ENCODE results near the gene ANOS1. TPM values are rescaled to one million over a fixed set of nuclear protein-coding genes. Genes with fewer than 3 reads are reported as not detected.

ANOS1 gene
- total RNA-seq, 4 donors from 2014 or later: 5.0 to 27.8 (median 13.0) TPM

GRCh38 chrX:8743126-8743732 is 11.3 kb upstream of the ANOS1 start:
- intact Hi-C loops (cut with DNase I; ENCODE audit: low total_unique reads): loop anchor here (2.0 to 10.0 kb wide), 3 partner anchors 72 to 1372 kb away; no protein-coding TSS in a partner anchor
- Histone ChIP-seq H3K36me3 (no peaks in the 10 kb centered on the region), H3K27ac (no peak overlapping the region), H3K4me3 (no peak overlapping the region), H3K9me3 (no peaks in the 10 kb centered on the region), H3K27me3 (peaks cover 0 to 3% (median 0%) of the 10 kb centered on the region in 3 donors), H3K4me1 (no peaks in the 10 kb centered on the region)
- DNase-seq (peak in 1 of 2 donors; percentile 31), ATAC-seq (peak in 1 of 2 donors; percentile 36)
- in situ Hi-C loops (cut with MboI; ENCODE audit: low sequenced_read_pairs in 4 of 4): loop anchor here in 3 of 4 donors (10.0 to 25.0 kb wide), 2 partner anchors 748 to 756 kb away; no protein-coding TSS in a partner anchor
- no peak for TF ChIP-seq POLR2A (IDR thresholded peaks at IDR 0.05)
- TF ChIP-seq CTCF (IDR thresholded peaks at IDR 0.05 in 4 of 5, conservative IDR thresholded peaks at IDR 0.05 in 1 of 5): peak; percentile 19 to 73 (median 58)

GRCh38 chrX:8741981-8742380 is 10.0 kb upstream of the ANOS1 start:
- intact Hi-C loops (cut with DNase I; ENCODE audit: low total_unique reads): loop anchor here (2.0 to 10.0 kb wide), 3 partner anchors 73 to 1373 kb away; no protein-coding TSS in a partner anchor
- H3K36me3 ChIP-seq: no peaks in the 10 kb centered on the region
- H3K4me1 ChIP-seq: no peaks in the 10 kb centered on the region
- H3K9me3 ChIP-seq: no peaks in the 10 kb centered on the region
- no peak for TF ChIP-seq POLR2A (IDR thresholded peaks at IDR 0.05)
- TF ChIP-seq CTCF (IDR thresholded peaks at IDR 0.05 in 4 of 5, conservative IDR thresholded peaks at IDR 0.05 in 1 of 5): no peak
- DNase-seq (no peak), ATAC-seq (no peak)
- in situ Hi-C loops (cut with MboI; ENCODE audit: low sequenced_read_pairs in 4 of 4): loop anchor here in 3 of 4 donors (10.0 to 25.0 kb wide), 2 partner anchors 747 to 755 kb away; no protein-coding TSS in a partner anchor
- no peak overlapping the region for H3K4me3 ChIP-seq
- no peak overlapping the region for H3K27ac ChIP-seq
- H3K27me3 ChIP-seq: peaks cover 0 to 3% (median 0%) of the 10 kb centered on the region in 3 donors

- in situ Hi-C loops (cut with MboI; ENCODE audit: low sequenced_read_pairs in 4 of 4): loop anchor here in 3 of 4 donors (10.0 to 25.0 kb wide), 2 partner anchors 744 to 751 kb away; no protein-coding TSS in a partner anchor
- intact Hi-C loops (cut with DNase I; ENCODE audit: low total_unique reads): loop anchor here (5.0 kb wide), 2 partner anchors 376 to 741 kb away; no protein-coding TSS in a partner anchor
- H3K4me3 ChIP-seq: peak overlapping the region in 1 of 4 donors; percentile 34
- no peaks in the 10 kb centered on the region for H3K9me3 ChIP-seq
- no peak for TF ChIP-seq POLR2A (IDR thresholded peaks at IDR 0.05)
- TF ChIP-seq CTCF (IDR thresholded peaks at IDR 0.05 in 4 of 5, conservative IDR thresholded peaks at IDR 0.05 in 1 of 5): peak; percentile 34 to 62 (median 54)
- peak; percentile 69 to 78 for ATAC-seq
- peak in 1 of 2 donors; percentile 24 for DNase-seq
- peak overlapping the region; percentile 65 to 71 (median 68) for H3K27ac ChIP-seq
- H3K27me3 ChIP-seq: peaks cover 0 to 3% (median 0%) of the 10 kb centered on the region in 3 donors
- H3K36me3 ChIP-seq: no peaks in the 10 kb centered on the region
- no peaks in the 10 kb centered on the region for H3K4me1 ChIP-seq
Measured at GRCh38 chrX:8738588-8739189, 6.8 kb upstream of the ANOS1 start.

- peak; percentile 73 to 74 for ATAC-seq
- H3K36me3 ChIP-seq: no peaks in the 10 kb centered on the region
- in situ Hi-C loops (cut with MboI; ENCODE audit: low sequenced_read_pairs in 4 of 4): loop anchor here in 3 of 4 donors (10.0 to 25.0 kb wide), 2 partner anchors 743 to 751 kb away; no protein-coding TSS in a partner anchor
- TF ChIP-seq POLR2A (IDR thresholded peaks at IDR 0.05) (no peak), CTCF (IDR thresholded peaks at IDR 0.05 in 4 of 5, conservative IDR thresholded peaks at IDR 0.05 in 1 of 5) (no peak)
- H3K27ac ChIP-seq: peak overlapping the region; percentile 65 to 71 (median 68)
- DNase-seq: peak in 1 of 2 donors; percentile 20
- peaks cover 0 to 3% (median 0%) of the 10 kb centered on the region in 3 donors for H3K27me3 ChIP-seq
- peak overlapping the region in 3 of 4 donors; percentile 3 to 34 (median 12) for H3K4me3 ChIP-seq
- intact Hi-C loops (cut with DNase I; ENCODE audit: low total_unique reads): loop anchor here (5.0 kb wide), 2 partner anchors 376 to 741 kb away; no protein-coding TSS in a partner anchor
- H3K4me1 ChIP-seq: no peaks in the 10 kb centered on the region
- H3K9me3 ChIP-seq: no peaks in the 10 kb centered on the region
Measured at GRCh38 chrX:8737883-8738282, 5.9 kb upstream of the ANOS1 start.
